Measurements from ENCODE around the gene HECW1.

The HECW1 gene

DNA sequence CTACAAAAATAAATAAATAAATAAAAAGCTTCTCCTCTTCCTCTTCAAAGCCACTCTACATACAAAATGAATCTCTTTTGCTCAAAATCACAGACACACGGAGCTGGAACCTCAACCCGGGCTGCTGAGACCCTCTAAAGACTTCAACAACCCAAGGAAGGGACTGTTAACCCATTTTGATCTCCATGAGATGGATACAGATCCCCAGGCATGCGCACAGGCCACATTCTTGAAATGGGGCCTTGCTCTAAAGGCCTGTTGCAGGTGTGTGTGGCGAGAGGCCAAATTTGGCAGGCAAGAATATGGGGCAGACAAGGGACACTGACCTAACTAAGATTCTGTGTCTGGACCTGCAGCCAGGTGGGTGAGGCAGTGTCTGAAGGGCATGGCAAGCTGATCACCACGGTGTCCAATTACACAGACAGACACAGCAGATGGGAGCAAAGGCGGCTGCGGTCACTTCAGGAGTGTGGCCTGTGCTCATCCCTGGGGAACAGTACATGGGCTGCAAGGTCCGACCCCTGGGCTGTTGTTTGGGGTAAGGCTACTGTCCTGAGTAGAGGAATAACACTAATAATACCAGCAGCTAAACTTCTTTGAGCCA, 219.8 kb downstream of the HECW1 start:
- Histone ChIP-seq H3K79me2 (ENCODE audit: insufficient read depth, low read length) (no peaks in the 10 kb centered on the region), H3F3A (ENCODE audit: low read depth) (no peaks in the 10 kb centered on the region), H3K9me2 (replicated peaks; ENCODE audit: low read depth, low read length) (no peaks in the 10 kb centered on the region), H3K4me1 (ENCODE audit: insufficient read depth, low read length, poor library complexity, severe bottlenecking) (no peaks in the 10 kb centered on the region), H2AFZ (ENCODE audit: low read length) (no peak overlapping the region), H3K27me3 (ENCODE audit: insufficient read depth, low read length, poor library complexity, severe bottlenecking) (no peaks in the 10 kb centered on the region), H4K20me1 (ENCODE audit: insufficient read depth, low read length, poor library complexity, severe bottlenecking) (no peaks in the 10 kb centered on the region), H3K36me3 (ENCODE audit: insufficient read depth, low read length) (no peaks in the 10 kb centered on the region), H3K9ac (ENCODE audit: low read depth, low read length, poor library complexity, severe bottlenecking) (no peak overlapping the region), H3K4me3 (ENCODE audit: low read length, poor library complexity, severe bottlenecking) (no peak overlapping the region), H3K9me3 (ENCODE audit: insufficient read depth, low read depth, low read length) (no peaks in the 10 kb centered on the region), H3K4me2 (ENCODE audit: low read depth, low read length, poor library complexity, severe bottlenecking) (no peak overlapping the region)
- no peak for TF ChIP-seq EZH2phosphoT487 (IDR thresholded peaks at IDR 0.05; ENCODE audit: borderline replicate concordance)
- TF ChIP-seq, protein P1, sequence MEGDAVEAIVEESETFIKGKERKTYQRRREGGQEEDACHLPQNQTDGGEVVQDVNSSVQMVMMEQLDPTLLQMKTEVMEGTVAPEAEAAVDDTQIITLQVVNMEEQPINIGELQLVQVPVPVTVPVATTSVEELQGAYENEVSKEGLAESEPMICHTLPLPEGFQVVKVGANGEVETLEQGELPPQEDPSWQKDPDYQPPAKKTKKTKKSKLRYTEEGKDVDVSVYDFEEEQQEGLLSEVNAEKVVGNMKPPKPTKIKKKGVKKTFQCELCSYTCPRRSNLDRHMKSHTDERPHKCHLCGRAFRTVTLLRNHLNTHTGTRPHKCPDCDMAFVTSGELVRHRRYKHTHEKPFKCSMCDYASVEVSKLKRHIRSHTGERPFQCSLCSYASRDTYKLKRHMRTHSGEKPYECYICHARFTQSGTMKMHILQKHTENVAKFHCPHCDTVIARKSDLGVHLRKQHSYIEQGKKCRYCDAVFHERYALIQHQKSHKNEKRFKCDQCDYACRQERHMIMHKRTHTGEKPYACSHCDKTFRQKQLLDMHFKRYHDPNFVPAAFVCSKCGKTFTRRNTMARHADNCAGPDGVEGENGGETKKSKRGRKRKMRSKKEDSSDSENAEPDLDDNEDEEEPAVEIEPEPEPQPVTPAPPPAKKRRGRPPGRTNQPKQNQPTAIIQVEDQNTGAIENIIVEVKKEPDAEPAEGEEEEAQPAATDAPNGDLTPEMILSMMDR (conservative IDR thresholded peaks at IDR 0.05; ENCODE audit: low read length) = no peak

GRCh38 chr7:43337191-43337590, 224.7 kb downstream of the HECW1 start:
- Histone ChIP-seq H3K36me3 (ENCODE audit: insufficient read depth, low read length) (no peaks in the 10 kb centered on the region), H4K20me1 (ENCODE audit: insufficient read depth, low read length, poor library complexity, severe bottlenecking) (no peaks in the 10 kb centered on the region), H2AFZ (ENCODE audit: low read length) (no peak overlapping the region), H3K9me2 (replicated peaks; ENCODE audit: low read depth, low read length) (no peaks in the 10 kb centered on the region), H3K4me1 (ENCODE audit: insufficient read depth, low read length, poor library complexity, severe bottlenecking) (no peaks in the 10 kb centered on the region), H3K27me3 (ENCODE audit: insufficient read depth, low read length, poor library complexity, severe bottlenecking) (no peaks in the 10 kb centered on the region), H3F3A (ENCODE audit: low read depth) (no peaks in the 10 kb centered on the region), H3K4me3 (ENCODE audit: low read length, poor library complexity, severe bottlenecking) (no peak overlapping the region), H3K9ac (ENCODE audit: low read depth, low read length, poor library complexity, severe bottlenecking) (no peak overlapping the region), H3K79me2 (ENCODE audit: insufficient read depth, low read length) (no peaks in the 10 kb centered on the region), H3K9me3 (ENCODE audit: insufficient read depth, low read depth, low read length) (no peaks in the 10 kb centered on the region), H3K4me2 (ENCODE audit: low read depth, low read length, poor library complexity, severe bottlenecking) (no peak overlapping the region)
- TF ChIP-seq, protein P1 (conservative IDR thresholded peaks at IDR 0.05; ENCODE audit: low read length) = no peak
- TF ChIP-seq EZH2phosphoT487 (IDR thresholded peaks at IDR 0.05; ENCODE audit: borderline replicate concordance) = no peak

GRCh38 chr7:43337811-43338210, 225.4 kb downstream of the HECW1 start:
- Histone ChIP-seq H3K27me3 (ENCODE audit: insufficient read depth, low read length, poor library complexity, severe bottlenecking) (no peaks in the 10 kb centered on the region), H3K9me3 (ENCODE audit: insufficient read depth, low read depth, low read length) (no peaks in the 10 kb centered on the region), H4K20me1 (ENCODE audit: insufficient read depth, low read length, poor library complexity, severe bottlenecking) (no peaks in the 10 kb centered on the region), H3K9me2 (replicated peaks; ENCODE audit: low read depth, low read length) (no peaks in the 10 kb centered on the region), H3K4me1 (ENCODE audit: insufficient read depth, low read length, poor library complexity, severe bottlenecking) (no peaks in the 10 kb centered on the region), H2AFZ (ENCODE audit: low read length) (no peak overlapping the region), H3K79me2 (ENCODE audit: insufficient read depth, low read length) (no peaks in the 10 kb centered on the region), H3K36me3 (ENCODE audit: insufficient read depth, low read length) (no peaks in the 10 kb centered on the region), H3K4me3 (ENCODE audit: low read length, poor library complexity, severe bottlenecking) (no peak overlapping the region), H3K4me2 (ENCODE audit: low read depth, low read length, poor library complexity, severe bottlenecking) (no peak overlapping the region), H3F3A (ENCODE audit: low read depth) (no peaks in the 10 kb centered on the region), H3K9ac (ENCODE audit: low read depth, low read length, poor library complexity, severe bottlenecking) (no peak overlapping the region)
- TF ChIP-seq EZH2phosphoT487 (IDR thresholded peaks at IDR 0.05; ENCODE audit: borderline replicate concordance) = no peak
- TF ChIP-seq, protein P1 (conservative IDR thresholded peaks at IDR 0.05; ENCODE audit: low read length) = no peak
